Activated effector memory CD4-positive, alpha-beta T cell treated with Interleukin-2 at 50 U/mL for 16 hours (primary cell): Measurements from ENCODE around the gene STMND1.

Source experiments
- DNase-seq: peaks from one replicate; pipeline ENCODE4 v3.0.0-alpha.2; 2020

The STMND1 gene

GRCh38 chr6:17099401-17100059 lies 2.3 kb upstream of the STMND1 start:
- DNase-seq = no peak

GRCh38 chr6:17100806-17101205 lies 1.0 kb upstream of the STMND1 start:
- no peak for DNase-seq

- DNase-seq = no peak
These were observed 514 bp downstream of the STMND1 start for GRCh38 chr6:17102258-17102870.

DNA sequence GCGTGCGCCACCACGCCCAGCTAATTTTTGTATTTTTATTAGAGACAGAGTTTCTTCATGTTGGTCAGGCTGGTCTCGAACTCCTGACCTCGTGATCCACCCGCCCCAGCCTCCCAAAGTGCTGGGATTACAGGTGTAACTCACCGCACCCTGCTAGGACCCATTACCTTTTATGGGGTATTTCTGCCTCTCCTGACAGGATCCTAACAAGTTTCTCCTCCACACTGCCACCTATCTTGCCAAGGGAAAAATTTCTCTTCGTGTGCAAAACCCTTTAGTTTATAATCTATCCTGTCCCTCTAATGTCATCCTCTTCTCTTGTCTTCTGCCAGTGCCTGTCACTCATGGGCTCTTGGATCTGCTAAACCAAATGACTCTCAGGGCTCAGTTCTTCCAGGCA lies 1.9 kb downstream of the STMND1 start:
- DNase-seq = no peak

DNA sequence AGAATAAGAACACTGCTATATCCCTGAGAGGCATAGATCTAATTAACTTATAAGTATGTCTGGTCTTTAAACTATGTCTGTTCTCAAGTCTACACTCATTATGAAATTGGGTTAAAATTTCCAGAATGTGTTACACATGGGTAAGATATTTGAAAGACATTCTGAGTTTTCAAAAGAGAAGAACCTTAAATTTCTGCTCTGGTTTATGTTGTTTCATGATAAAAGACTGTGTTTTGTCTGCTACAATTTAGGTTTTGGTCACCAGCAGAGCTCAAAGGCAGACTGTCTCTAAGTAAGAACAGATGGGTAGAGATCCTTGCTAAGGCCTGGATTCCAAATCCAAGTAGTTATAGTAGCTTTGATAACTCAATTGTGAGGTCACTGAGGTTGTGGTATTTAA lies 6.0 kb downstream of the STMND1 start:
- DNase-seq = no peak

DNA sequence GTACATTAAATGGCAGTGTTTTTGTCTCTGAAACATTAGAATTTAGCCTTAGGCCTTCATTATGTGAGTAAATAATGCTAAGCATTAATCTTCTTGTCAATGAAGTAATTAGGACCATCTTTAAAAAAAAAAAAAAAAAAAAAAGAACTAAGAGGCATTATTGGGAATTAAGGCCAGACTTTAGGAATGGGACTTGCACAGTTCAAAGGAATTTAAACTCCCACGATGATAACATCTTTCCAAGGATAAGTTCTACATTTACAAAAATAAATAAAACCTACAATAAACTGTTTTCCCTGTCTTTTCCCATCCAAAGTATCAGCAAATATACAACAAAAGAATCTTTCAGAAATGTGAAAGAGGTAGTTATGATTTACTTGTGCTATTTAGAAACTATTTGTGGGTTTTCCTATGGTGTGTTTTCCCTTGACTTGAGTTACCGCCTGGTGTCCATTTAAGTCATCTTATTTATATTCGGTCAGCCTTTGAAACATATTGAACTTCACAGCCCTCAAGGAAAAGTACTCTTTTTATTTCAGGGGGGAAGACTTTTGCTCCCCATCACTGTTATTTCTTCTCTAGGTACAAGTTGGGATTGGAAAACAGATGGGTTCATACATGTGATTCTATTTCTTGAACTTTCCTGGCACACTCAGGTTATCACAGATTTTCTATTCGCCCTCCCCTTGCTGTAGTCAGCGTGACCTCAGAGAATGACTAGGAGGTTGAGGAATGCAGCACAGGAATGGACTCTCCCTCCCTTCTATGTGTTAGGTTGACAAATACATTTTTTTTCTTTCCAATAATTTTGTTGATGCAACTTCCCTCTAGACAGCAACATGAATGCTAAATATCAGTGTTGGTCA lies 13.6 kb downstream of the STMND1 start:
- no peak for DNase-seq

DNA sequence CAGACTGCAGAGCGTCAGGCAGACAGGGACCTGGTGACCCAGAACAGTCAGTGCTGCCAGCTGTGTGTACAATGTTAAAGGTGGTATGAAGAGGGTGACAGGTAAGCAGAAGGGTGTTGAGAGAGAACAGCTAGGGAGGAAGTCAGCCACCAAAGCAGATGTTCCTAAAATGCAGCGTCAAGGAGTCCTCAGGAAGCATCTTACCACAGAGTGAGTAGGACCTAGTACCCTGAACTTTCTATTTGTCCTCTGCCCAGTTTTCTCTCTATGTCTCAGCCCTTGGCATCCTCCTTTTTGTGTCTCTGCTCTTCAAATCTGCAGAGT lies 14.2 kb downstream of the STMND1 start:
- no peak for DNase-seq

- no peak for DNase-seq
These were observed 18.2 kb downstream of the STMND1 start for GRCh38 chr6:17120019-17120418.

- no peak for DNase-seq
These were observed 23.6 kb downstream of the STMND1 start for GRCh38 chr6:17125407-17125806.

DNA sequence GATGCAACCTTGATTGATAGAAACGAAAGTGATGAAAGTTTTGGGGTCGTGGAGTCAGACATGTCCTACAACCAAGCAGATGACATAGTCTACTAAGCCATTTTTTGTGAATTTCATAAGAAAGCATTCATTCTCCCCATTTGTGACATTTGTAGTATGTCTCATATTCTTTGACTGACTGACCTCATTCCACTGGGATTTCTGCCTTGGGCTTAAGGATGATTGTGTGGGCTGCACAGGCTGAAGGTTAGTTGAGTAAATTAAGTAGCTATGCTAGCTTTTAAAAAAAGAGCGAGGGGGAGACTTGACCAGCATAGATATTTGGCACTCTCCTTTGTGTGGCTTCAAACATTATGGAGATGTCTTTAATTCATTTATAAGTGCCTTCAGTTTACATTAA lies 28.9 kb downstream of the STMND1 start:
- DNase-seq = no peak

DNA sequence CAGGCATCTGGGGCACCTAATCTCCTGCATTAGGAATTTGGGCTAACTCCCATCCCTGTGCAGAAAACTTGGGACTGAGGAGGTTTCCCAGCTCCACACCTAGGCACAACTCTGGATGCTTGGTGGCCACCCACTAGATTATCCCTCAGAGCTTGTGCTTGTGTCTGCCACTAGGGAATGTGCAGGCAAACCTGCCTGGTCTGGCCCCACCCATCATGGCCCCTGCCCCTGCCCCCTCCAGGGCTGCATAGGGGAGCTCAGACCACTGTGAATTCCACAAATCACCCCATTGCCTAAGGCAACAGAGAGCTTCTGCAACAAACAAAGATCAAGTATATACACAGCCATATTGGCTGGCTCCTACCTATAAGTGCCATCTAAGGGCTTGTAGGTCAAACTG lies 31.1 kb downstream of the STMND1 start:
- no peak for DNase-seq

GRCh38 chr6:17138033-17138432 lies 36.2 kb downstream of the STMND1 start:
- no peak for DNase-seq

DNA sequence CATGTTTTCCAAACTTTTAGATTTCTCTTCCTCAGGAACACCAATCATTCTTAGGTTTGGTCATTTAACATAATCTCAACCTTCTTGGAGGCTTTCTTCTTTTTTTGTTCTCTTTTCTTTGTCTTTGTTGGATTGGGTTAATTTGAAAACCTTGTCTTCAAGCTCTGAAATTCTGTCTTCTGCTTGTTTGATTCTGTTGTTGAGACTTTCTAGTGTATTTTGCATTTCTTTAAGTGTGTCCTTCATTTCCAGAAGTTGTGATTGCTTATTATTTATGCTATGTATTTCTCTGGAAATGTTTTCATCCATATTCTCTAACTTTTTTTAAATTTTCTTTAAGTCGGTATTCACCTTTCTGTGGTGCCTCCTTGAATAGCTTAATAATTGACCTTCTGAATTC lies 42.2 kb downstream of the STMND1 start:
- no peak for DNase-seq

- DNase-seq = no peak
These were observed 47.7 kb downstream of the STMND1 start for GRCh38 chr6:17149571-17149970.

DNA sequence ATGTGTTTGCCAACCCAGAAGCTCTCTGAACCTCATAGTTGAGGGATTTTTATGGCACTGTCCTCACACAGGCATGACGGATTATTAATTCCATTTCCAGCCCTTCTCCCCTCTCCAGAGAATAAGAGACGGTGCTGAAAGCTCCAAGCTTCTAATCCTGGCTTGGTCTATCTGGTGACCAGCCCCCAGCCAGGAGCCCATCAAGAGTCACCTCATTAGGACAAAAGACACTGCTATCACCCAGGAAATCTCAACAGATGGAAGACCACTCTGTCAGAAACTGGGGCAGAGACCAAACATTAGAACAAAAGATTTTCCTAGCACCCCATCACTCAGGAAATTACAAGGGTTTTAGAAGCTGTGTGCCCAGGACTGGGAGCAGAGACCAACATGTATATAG lies 48.2 kb downstream of the STMND1 start:
- no peak for DNase-seq

- DNase-seq = no peak
These were observed 50.0 kb downstream of the STMND1 start for GRCh38 chr6:17151888-17152287.

- DNase-seq = no peak
These were observed 50.9 kb downstream of the STMND1 start for GRCh38 chr6:17152703-17153102.

DNA sequence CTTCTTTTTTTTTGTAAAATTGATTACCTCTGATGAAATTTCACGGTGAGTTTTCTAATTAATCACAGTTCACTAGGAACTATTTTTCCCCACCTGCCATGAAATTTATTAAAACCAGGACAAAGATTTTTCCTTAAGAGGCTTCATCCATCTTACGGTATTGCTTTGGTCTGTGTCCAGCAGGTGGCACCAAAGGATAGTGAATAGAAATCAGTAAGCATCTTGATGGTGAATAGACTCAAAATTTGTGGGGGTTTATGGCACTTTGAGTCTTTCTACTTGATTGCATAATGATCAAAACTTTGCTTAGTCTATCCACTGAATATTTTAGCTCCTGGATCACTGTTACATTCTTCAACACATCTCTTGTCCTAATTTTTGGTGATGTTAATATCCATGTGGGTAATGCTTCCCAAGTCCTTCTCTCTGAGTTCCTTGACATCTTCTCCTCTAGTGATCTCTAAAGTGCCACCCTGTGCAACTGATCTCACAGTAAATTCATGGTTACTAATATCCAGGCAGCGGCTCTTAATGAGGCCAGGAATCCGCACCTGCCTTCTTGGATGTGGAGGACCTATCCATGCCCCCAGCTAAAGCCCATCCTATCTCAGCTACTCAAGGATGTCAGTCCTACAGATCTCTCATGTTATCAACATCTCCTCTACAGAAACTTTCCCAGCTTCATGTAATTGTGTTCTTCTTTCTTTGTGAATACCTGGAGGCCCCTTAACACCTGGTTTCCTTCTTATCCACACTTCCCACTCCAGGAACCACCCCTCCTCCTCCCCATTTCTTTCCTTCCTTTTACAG lies 54.5 kb downstream of the STMND1 start:
- peak; percentile 6 for DNase-seq

GRCh38 chr6:17156966-17157365 lies 55.1 kb downstream of the STMND1 start:
- no peak for DNase-seq

DNA sequence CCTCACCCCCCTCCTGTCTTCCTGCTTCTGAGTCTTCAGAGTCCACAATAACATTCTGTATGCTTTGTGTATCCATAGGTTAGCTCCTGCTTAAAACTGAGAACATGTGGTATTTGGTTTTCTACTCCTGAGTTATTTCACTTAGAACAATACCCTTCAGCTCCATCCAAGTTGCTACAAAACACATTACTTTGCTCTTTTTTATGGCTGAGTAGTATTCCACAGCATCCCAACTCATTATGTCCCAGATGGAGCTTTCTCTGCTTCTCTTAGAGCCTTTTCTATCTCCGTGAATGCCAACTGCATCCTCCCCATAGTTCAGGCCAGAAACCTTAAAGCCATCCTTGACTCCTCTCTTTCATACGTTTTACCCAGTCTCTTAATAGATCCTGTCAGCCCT lies 55.8 kb downstream of the STMND1 start:
- no peak for DNase-seq

DNA sequence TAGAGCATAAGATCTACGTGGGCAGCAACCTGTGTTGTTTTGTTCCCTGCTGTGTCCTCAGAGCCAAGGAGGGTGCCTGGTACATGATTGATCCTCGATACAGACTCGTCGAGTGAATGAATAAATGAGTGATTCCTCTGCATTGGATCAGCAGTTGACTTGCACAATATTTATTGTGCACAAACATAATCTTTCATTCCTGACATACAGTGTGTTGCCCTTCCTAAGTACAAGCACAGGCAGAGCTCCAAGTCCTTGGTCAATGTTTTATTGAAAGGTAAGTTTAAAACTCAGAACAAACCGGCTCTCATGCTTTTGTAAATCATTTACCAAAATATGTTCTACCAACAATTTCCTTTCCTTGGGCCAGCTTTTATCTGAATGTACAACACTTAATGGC lies 57.4 kb downstream of the STMND1 start:
- DNase-seq = no peak

- no peak for DNase-seq
These were observed 59.2 kb downstream of the STMND1 start for GRCh38 chr6:17161076-17161475.

GRCh38 chr6:17165383-17165782 lies 63.5 kb downstream of the STMND1 start:
- no peak for DNase-seq
